GM20431 (cell line): ENCODE data around the gene KIAA0232.

Experiments
- in situ Hi-C: fragments of 300-500 bp; cut with MseI, MboI; formaldehyde crosslinking; loops from one replicate; pipeline ENCODE4 v1.15.0; 2020; ENCODE audit warnings: low sequenced_read_pairs; ENCODE audit not compliant: unreplicated experiment

KIAA0232 gene

GRCh38 chr4:6782147-6782845 is at the start of gene KIAA0232:
TSS of gene KIAA0232 (plus strand) at chr4:6782727. CDS start at chr4:6824454, 41,727 bp downstream.
- in situ Hi-C loops, result no loop called here

GRCh38 chr4:6733358-6734164 is 49.0 kb upstream of the KIAA0232 start:
- in situ Hi-C loops, result no loop called here

- in situ Hi-C loops, result no loop called here
Observed at GRCh38 chr4:6734165-6734786, 48.3 kb upstream of the KIAA0232 start.

GRCh38 chr4:6739920-6740319 is 42.6 kb upstream of the KIAA0232 start:
- in situ Hi-C loops, result no loop called here

- in situ Hi-C loops, result no loop called here
Observed at GRCh38 chr4:6740347-6740746, 42.2 kb upstream of the KIAA0232 start.

- in situ Hi-C loops, result no loop called here
Observed at GRCh38 chr4:6742507-6742906, 40.0 kb upstream of the KIAA0232 start.

GRCh38 chr4:6742989-6743388 is 39.5 kb upstream of the KIAA0232 start:
- in situ Hi-C loops, result no loop called here

- in situ Hi-C loops, result no loop called here
Observed at GRCh38 chr4:6746721-6747293, 35.7 kb upstream of the KIAA0232 start.

- in situ Hi-C loops, result no loop called here
Observed at GRCh38 chr4:6747294-6748051, 35.1 kb upstream of the KIAA0232 start.

- in situ Hi-C loops, result no loop called here
Observed at GRCh38 chr4:6748286-6748685, 34.2 kb upstream of the KIAA0232 start.

GRCh38 chr4:6749340-6750171 is 33.0 kb upstream of the KIAA0232 start:
- in situ Hi-C loops, result no loop called here

- in situ Hi-C loops, result no loop called here
Observed at GRCh38 chr4:6750286-6751221, 32.0 kb upstream of the KIAA0232 start.

GRCh38 chr4:6751611-6752485 is 30.7 kb upstream of the KIAA0232 start:
- in situ Hi-C loops, result no loop called here

- in situ Hi-C loops, result no loop called here
Observed at GRCh38 chr4:6752486-6752829, 30.1 kb upstream of the KIAA0232 start.

- in situ Hi-C loops, result no loop called here
Observed at GRCh38 chr4:6753103-6753560, 29.4 kb upstream of the KIAA0232 start.

GRCh38 chr4:6753891-6754290 is 28.6 kb upstream of the KIAA0232 start:
- in situ Hi-C loops, result no loop called here

- in situ Hi-C loops, result no loop called here
Observed at GRCh38 chr4:6754481-6755087, 27.9 kb upstream of the KIAA0232 start.
